A673 (cell line): ENCODE results near the gene RNF128.

Experiments used
- CTCF ChIP-seq: fragments of 300-800, 200-600 bp; sonication (generic); conservative IDR thresholded peaks from 2 replicates; pipeline ENCODE4 v1.5.1; 2017; ENCODE audit warnings: low read depth, mild to moderate bottlenecking, antibody characterized with exemption, low read length, moderate library complexity, mixed read lengths
- EZH2 ChIP-seq: fragments of 200-600 bp; sonication (generic); IDR thresholded peaks from 2 replicates; pipeline ENCODE4 v1.6.1; 2017; ENCODE audit warnings: borderline replicate concordance, low read depth, mild to moderate bottlenecking, mixed read lengths, antibody characterized with exemption, low read length; ENCODE audit not compliant: poor library complexity, severe bottlenecking

GRCh38 chrX:106730401-106730800, 3.9 kb downstream of the RNF128 start:
- TF ChIP-seq CTCF (no peak), EZH2 (no peak)
